PC-9 (cell line): ENCODE measurements around the gene OPTN. TPM values are rescaled to one million over a fixed set of nuclear protein-coding genes. Genes with fewer than 3 reads are reported as not detected.

Source experiments
- BruUV-seq: library from RNA; stranded (reverse); fragments of 400-500 nt; replicated peaks from 2 replicates; lab custom pipeline; 2021; lab: Mats Ljungman, UMichigan
- CTCF ChIA-PET: fragments of 300-600 bp; sonication (Branson Sonifier 250); formaldehyde crosslinking; loops from one replicate; lab custom pipeline; 2022; ENCODE audit warnings: antibody characterized with exemption; lab: Charles Lee
- POLR2A ChIA-PET: fragments of 300-600 bp; sonication (Branson Sonifier 250); formaldehyde crosslinking; loops from one replicate; lab custom pipeline; 2022; ENCODE audit warnings: antibody characterized with exemption; ENCODE audit not compliant: unreplicated experiment; lab: Charles Lee
- DNase-seq, 2 experiments: peaks; one replicate each; pipeline versions ENCODE4 v3.0.0 to v3.0.0-alpha.2; 2015 to 2022; ENCODE audit warnings: mixed read lengths in 1 of 2
- H2AFZ ChIP-seq: fragments of 200-600 bp; sonication (generic); 2 replicates; pipeline ENCODE4 v1.8.1; 2017; ENCODE audit warnings: antibody characterized with exemption
- H3F3A ChIP-seq: fragments of 200-600 bp; sonication (generic); 2 replicates; pipeline ENCODE4 v1.8.1; 2017; ENCODE audit warnings: antibody characterized with exemption, mild to moderate bottlenecking, low read depth; ENCODE audit not compliant: insufficient read depth
- H3K27ac ChIP-seq: fragments of 200-600 bp; sonication (generic); 2 replicates; pipeline ENCODE4 v1.6.1; 2016; ENCODE audit warnings: mixed run types
- H3K27me3 ChIP-seq: fragments of 200-600 bp; sonication (generic); 2 replicates; pipeline ENCODE4 v1.6.1; 2016; ENCODE audit warnings: low read depth, mixed run types; ENCODE audit not compliant: insufficient read depth
- H3K36me3 ChIP-seq: fragments of 200-600 bp; sonication (generic); 2 replicates; pipeline ENCODE4 v1.6.1; 2016; ENCODE audit warnings: low read depth, mixed run types
- H3K4me1 ChIP-seq: fragments of 200-600 bp; sonication (generic); replicated peaks from 2 replicates; pipeline ENCODE4 v1.6.1; 2016; ENCODE audit warnings: mixed run types; ENCODE audit not compliant: insufficient read depth
- H3K4me2 ChIP-seq: fragments of 200-600 bp; sonication (generic); 2 replicates; pipeline ENCODE4 v1.6.1; 2017; ENCODE audit warnings: mixed run types
- H3K4me3 ChIP-seq: fragments of 200-600 bp; sonication (generic); 2 replicates; pipeline ENCODE4 v1.6.1; 2016; ENCODE audit warnings: mixed run types
- H3K79me2 ChIP-seq: fragments of 200-600 bp; sonication (generic); 2 replicates; pipeline ENCODE4 v1.6.1; 2017; ENCODE audit warnings: low read depth, mixed run types
- H3K9me2 ChIP-seq: fragments of 200-600 bp; sonication (generic); 2 replicates; pipeline ENCODE4 v1.8.1; 2017; ENCODE audit warnings: mild to moderate bottlenecking; ENCODE audit not compliant: insufficient read depth
- H3K9me3 ChIP-seq: fragments of 200-600 bp; sonication (generic); 2 replicates; pipeline ENCODE4 v1.8.1; 2016; ENCODE audit warnings: low read depth; ENCODE audit not compliant: insufficient read depth
- H4K20me1 ChIP-seq: fragments of 200-600 bp; sonication (generic); 2 replicates; pipeline ENCODE4 v1.8.1; 2017; ENCODE audit not compliant: insufficient read depth
- EZH2 ChIP-seq: fragments of 200-600 bp; sonication (generic); IDR thresholded peaks from 2 replicates; pipeline ENCODE4 v1.8.0; 2017; ENCODE audit warnings: antibody characterized with exemption, low read depth
- intact Hi-C: fragments of 100-400 bp; cut with micrococcal nuclease; formaldehyde crosslinking; loops from one replicate; pipeline ENCODE4 v1.10.0; 2022; ENCODE audit not compliant: unreplicated experiment
- total RNA-seq: library from RNA; stranded (reverse); gene quantifications from 2 replicates; pipeline ENCODE4 v1.2.3, GENCODE V29; 2021
- TF ChIP-seq, protein P1 (sequence below): fragments of 200-600 bp; sonication (generic); conservative IDR thresholded peaks from 2 replicates; pipeline ENCODE4 v1.6.1; 2017; ENCODE audit warnings: mixed run types, antibody characterized with exemption, mild to moderate bottlenecking, moderate library complexity

The OPTN gene
- total RNA-seq, 1 experiment from 2014 or later = 26.6 TPM

DNA sequence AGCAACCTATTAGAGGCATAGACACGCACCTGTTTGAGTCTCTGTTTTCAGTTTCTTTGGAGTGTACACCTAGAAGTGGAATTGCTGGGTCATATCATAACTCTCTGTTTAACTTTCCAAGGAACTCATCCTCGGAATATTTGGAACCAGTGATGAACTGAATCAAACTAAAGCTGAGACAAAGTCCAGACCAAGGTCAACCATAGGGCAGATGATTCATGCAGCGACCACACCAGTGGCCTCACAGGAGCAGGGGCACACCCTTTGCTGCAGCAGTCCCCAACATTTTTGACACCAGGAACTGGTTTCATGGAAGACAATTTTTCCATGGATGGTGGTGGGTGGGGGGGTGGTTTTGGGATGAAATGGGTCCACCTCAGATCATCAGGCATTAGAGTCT lies 4.9 kb upstream of the OPTN start:
- TF ChIP-seq, protein P1, sequence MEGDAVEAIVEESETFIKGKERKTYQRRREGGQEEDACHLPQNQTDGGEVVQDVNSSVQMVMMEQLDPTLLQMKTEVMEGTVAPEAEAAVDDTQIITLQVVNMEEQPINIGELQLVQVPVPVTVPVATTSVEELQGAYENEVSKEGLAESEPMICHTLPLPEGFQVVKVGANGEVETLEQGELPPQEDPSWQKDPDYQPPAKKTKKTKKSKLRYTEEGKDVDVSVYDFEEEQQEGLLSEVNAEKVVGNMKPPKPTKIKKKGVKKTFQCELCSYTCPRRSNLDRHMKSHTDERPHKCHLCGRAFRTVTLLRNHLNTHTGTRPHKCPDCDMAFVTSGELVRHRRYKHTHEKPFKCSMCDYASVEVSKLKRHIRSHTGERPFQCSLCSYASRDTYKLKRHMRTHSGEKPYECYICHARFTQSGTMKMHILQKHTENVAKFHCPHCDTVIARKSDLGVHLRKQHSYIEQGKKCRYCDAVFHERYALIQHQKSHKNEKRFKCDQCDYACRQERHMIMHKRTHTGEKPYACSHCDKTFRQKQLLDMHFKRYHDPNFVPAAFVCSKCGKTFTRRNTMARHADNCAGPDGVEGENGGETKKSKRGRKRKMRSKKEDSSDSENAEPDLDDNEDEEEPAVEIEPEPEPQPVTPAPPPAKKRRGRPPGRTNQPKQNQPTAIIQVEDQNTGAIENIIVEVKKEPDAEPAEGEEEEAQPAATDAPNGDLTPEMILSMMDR = no peak
- TF ChIP-seq EZH2 = no peak
- H2AFZ ChIP-seq = no peak overlapping the region
- POLR2A ChIA-PET = no interaction called here
- H3K4me1 ChIP-seq = 0 out of 2 replicates have a peak, but pooled peaks cover 3% of the 10 kb centered on the region
- BruUV-seq = no TSS peak
- intact Hi-C loops = no loop called here
- H3K27ac ChIP-seq = no peak overlapping the region
- no peak overlapping the region for H3K4me2 ChIP-seq
- no peak overlapping the region for H3K4me3 ChIP-seq
- no peaks in the 10 kb centered on the region for H3K79me2 ChIP-seq
- CTCF ChIA-PET = no interaction called here
- H4K20me1 ChIP-seq = no peaks in the 10 kb centered on the region
- no peaks in the 10 kb centered on the region for H3K36me3 ChIP-seq
- no peaks in the 10 kb centered on the region for H3K9me3 ChIP-seq
- no peaks in the 10 kb centered on the region for H3K9me2 ChIP-seq
- DNase-seq = no peak
- peaks cover 7% of the 10 kb centered on the region for H3F3A ChIP-seq
- H3K27me3 ChIP-seq = no peaks in the 10 kb centered on the region

DNA sequence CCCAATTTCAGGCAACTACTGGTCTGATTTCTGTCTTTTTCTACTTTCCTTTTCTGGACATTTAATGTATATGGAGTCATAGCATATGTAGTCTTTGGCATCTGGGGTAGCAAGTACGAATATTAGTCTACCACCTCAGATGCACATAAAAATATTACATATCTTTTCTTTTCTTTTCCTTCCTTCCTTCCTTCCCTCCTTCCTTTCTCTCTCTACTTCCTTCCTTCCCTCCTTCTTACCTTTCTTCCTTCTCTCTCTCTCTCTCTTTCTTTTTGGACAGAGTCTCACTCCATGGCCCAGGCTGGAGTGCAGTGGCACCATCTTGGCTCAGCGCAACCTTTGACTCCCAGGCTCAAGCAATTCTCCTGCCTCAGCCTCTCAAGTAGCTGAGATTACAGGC lies 4.0 kb upstream of the OPTN start:
- TF ChIP-seq, protein P1 = no peak
- TF ChIP-seq EZH2 = no peak
- intact Hi-C loops = no loop called here
- H3K27ac ChIP-seq = no peak overlapping the region

DNA sequence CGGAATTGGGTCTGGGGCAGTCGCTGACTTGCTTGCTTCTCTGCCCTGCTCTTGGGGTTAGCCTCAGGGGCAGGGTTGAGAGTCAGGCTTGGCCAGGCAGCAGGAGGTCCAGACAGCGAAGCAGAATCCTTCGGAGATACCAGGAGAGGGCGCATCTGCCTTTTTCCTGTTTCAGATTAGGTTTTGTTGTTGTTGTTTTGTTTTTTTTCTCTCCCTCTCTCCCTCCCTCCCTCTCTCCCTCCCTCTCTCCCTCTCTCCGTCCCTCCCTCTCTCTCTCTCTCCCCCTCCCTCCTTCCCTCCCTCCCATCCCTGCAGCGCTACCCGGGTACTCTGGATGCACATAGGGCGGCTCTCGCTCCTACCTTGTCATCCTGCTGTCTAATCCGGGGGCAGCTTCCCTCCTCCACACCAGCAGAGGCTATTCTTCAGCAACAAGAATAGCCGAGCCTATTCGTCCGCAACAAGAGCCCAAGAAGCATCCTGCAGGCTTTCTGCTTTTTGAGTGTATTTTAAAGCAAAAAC lies 758 bp upstream of the OPTN start:
- BruUV-seq = no TSS peak
- peak overlapping the region; percentile 70 for H3K4me3 ChIP-seq
- no peaks in the 10 kb centered on the region for H3K36me3 ChIP-seq
- peak overlapping the region; percentile 38; the same call in 1 of the 2 replicates for H3K27ac ChIP-seq
- H3K79me2 ChIP-seq = no peaks in the 10 kb centered on the region
- no peaks in the 10 kb centered on the region for H3K9me3 ChIP-seq
- H3F3A ChIP-seq = peaks cover 7% of the 10 kb centered on the region
- peak overlapping the region; percentile 84 for H2AFZ ChIP-seq
- no peak for TF ChIP-seq EZH2
- TF ChIP-seq, protein P1 = no peak
- no peaks in the 10 kb centered on the region for H3K27me3 ChIP-seq
- H3K4me1 ChIP-seq = 0 out of 2 replicates have a peak, but pooled peaks cover 3% of the 10 kb centered on the region
- ChIA-PET CTCF (interaction anchor here (0.5 kb wide), 1 partner anchor 1311 kb away, joined by 7 read pairs; no protein-coding TSS in a partner anchor), POLR2A (no interaction called here)
- peak; percentile 37 to 53 for DNase-seq
- H3K4me2 ChIP-seq = peak overlapping the region; percentile 87
- intact Hi-C loops = loop anchor here (1.0 kb wide), 2 partner anchors 62 to 203 kb away; partner anchors contain the start of gene MCM10
- no peaks in the 10 kb centered on the region for H3K9me2 ChIP-seq
- no peaks in the 10 kb centered on the region for H4K20me1 ChIP-seq

More for the DNA sequence above, 4.0 kb upstream of the OPTN start:
- 0 out of 2 replicates have a peak, but pooled peaks cover 3% of the 10 kb centered on the region for H3K4me1 ChIP-seq
- BruUV-seq = no TSS peak
- H3K36me3 ChIP-seq = no peaks in the 10 kb centered on the region
- H3K79me2 ChIP-seq = no peaks in the 10 kb centered on the region
- H3K4me2 ChIP-seq = no peak overlapping the region
- no peaks in the 10 kb centered on the region for H3K9me2 ChIP-seq
- H3F3A ChIP-seq = peaks cover 7% of the 10 kb centered on the region
- ChIA-PET POLR2A (no interaction called here), CTCF (no interaction called here)
- no peak overlapping the region for H2AFZ ChIP-seq
- H4K20me1 ChIP-seq = no peaks in the 10 kb centered on the region
- H3K9me3 ChIP-seq = no peaks in the 10 kb centered on the region
- DNase-seq = no peak
- H3K27me3 ChIP-seq = no peaks in the 10 kb centered on the region
- H3K4me3 ChIP-seq = no peak overlapping the region
